D721Med (cell line): Measurements from ENCODE around the gene GALC.
"Not testable (repeated sequence)": the region's sequence is repeated elsewhere in the genome, so short reads cannot be mapped to it uniquely, and the experiment has no call there.

ENCODE experiments used
- DNase-seq: peaks from one replicate; pipeline ENCODE4 v3.0.0; 2011; ENCODE audit warnings: low spot score; ENCODE audit not compliant: insufficient read length
- FAIRE-seq: peaks from 2 replicates; lab custom pipeline; 2011; peaks lifted over from hg19 to GRCh38; lab: Jason Lieb, UNC
- CTCF ChIP-seq: IDR thresholded peaks from 2 replicates; pipeline ENCODE4 v1.5.1; 2012; ENCODE audit warnings: mild to moderate bottlenecking, control low read depth; ENCODE audit not compliant: insufficient read depth; ENCODE audit errors: missing control alignments

GALC gene

GRCh38 chr14:88030892-88031291 is 37.9 kb upstream of the GALC start:
- no peak for TF ChIP-seq CTCF
- FAIRE-seq = peak; percentile 53
- no peak for DNase-seq

GRCh38 chr14:88030079-88030478 is 37.1 kb upstream of the GALC start:
- no peak for TF ChIP-seq CTCF
- no peak for FAIRE-seq
- no peak for DNase-seq

GRCh38 chr14:88029500-88029899 is 36.5 kb upstream of the GALC start:
- FAIRE-seq = no peak
- TF ChIP-seq CTCF = no peak
- no peak for DNase-seq

GRCh38 chr14:88026890-88027289 is 33.9 kb upstream of the GALC start:
- no peak for TF ChIP-seq CTCF
- no peak for FAIRE-seq
- DNase-seq = no peak

- no peak for DNase-seq
- no peak for FAIRE-seq
- TF ChIP-seq CTCF = no peak
These were observed 32.3 kb upstream of the GALC start for GRCh38 chr14:88025313-88025712.

- FAIRE-seq, DNase-seq: not testable (repeated sequence)
These were observed 31.5 kb upstream of the GALC start for GRCh38 chr14:88024252-88025086.

DNA sequence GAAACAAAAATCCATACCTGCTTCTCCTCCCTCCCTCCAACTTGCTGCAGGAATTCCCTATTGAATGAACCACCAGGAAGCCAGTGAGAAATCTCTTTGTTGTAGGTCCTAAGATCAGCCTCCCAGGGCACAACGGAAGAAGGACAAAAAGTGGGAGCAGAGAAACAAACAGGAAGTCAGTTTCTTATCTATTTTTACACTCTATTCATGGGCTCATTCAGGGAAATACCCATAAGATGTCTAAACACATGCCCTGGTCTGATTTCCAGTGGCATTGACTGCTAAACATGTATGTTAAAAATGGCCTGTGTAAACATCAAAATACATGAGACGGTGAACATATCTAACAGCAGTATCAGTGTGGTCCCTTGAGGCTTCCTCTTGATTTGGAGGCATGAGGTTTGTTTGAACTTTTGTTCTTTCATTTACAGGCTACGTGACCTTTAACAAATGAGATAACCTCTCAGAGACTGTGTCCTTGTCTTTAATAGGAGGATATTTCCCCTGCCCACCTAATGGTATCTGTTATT is 30.7 kb upstream of the GALC start:
- no peak for TF ChIP-seq CTCF
- no peak for FAIRE-seq
- DNase-seq = no peak
